HEK293 (cell line): ENCODE results near the gene FZD1.

Source experiments
- CTCF ChIA-PET: fragments of 350-600 bp; formaldehyde crosslinking; extraction: SDS; loops from one replicate; lab custom pipeline; 2021; ENCODE audit warnings: antibody characterized with exemption; lab: Yijun Ruan, JAX
- POLR2A ChIA-PET: fragments of 300-600 bp; formaldehyde crosslinking; extraction: SDS; loops from one replicate; lab custom pipeline; 2020; ENCODE audit warnings: antibody characterized with exemption, inconsistent platforms; lab: Yijun Ruan, JAX
- H3K27ac ChIP-seq: fragments of 200-500 bp; sonication (Bioruptor generic); 2 replicates; pipeline ENCODE4 v1.5.1; 2014; ENCODE audit warnings: low read depth, low read length, control low read depth, inconsistent platforms; ENCODE audit errors: extremely low read depth
- H3K36me3 ChIP-seq, 2 experiments: fragments of 200-500 bp in 1 of 2; sonication (Bioruptor generic) in 1 of 2; 1 replicate in 1 of 2; 2 replicates in 1 of 2; pipeline ENCODE4 v1.5.1; 2014 to 2017; ENCODE audit warnings: inconsistent platforms in 2 of 2, low read length in 2 of 2; ENCODE audit not compliant: control insufficient read depth in 2 of 2, insufficient read depth in 1 of 2
- H3K4me1 ChIP-seq: fragments of 200-500 bp; sonication (Bioruptor generic); 2 replicates; pipeline ENCODE4 v1.5.1; 2014; ENCODE audit warnings: mild to moderate bottlenecking, low read length, inconsistent platforms; ENCODE audit not compliant: control insufficient read depth, insufficient read depth
- H3K4me3 ChIP-seq: 2 replicates; pipeline ENCODE4 v1.5.1; 2011; ENCODE audit warnings: low read depth, mild to moderate bottlenecking, control low read depth, low read length, moderate library complexity
- H3K9me3 ChIP-seq: fragments of 200-500 bp; sonication (Bioruptor generic); 2 replicates; pipeline ENCODE4 v1.5.1; 2014; ENCODE audit warnings: low read depth, low read length, inconsistent platforms; ENCODE audit not compliant: control insufficient read depth, insufficient read depth
- HOXA7 ChIP-seq: sonication (generic); formaldehyde crosslinking; IDR thresholded peaks from 2 replicates; pipeline ENCODE4 v1.8.1; 2022; ENCODE audit warnings: missing genetic modification reagents, borderline replicate concordance
- HOXD13 ChIP-seq: sonication (generic); formaldehyde crosslinking; IDR thresholded peaks from 2 replicates; pipeline ENCODE4 v1.8.0; 2022; ENCODE audit warnings: missing genetic modification reagents, borderline replicate concordance
- OSR2 ChIP-seq: fragments of 450-650 bp; formaldehyde crosslinking; IDR thresholded peaks from 2 replicates; pipeline ENCODE4 v1.5.1; 2016; ENCODE audit warnings: missing biosample characterization, missing genetic modification characterization
- SP7 ChIP-seq: fragments of 450-650 bp; formaldehyde crosslinking; IDR thresholded peaks from 2 replicates; pipeline ENCODE4 v1.5.1; 2016; ENCODE audit warnings: missing biosample characterization, missing genetic modification characterization
- ZBTB48 ChIP-seq: fragments of 450-650 bp; formaldehyde crosslinking; IDR thresholded peaks from 2 replicates; pipeline ENCODE4 v1.5.1; 2016; ENCODE audit warnings: missing biosample characterization, missing genetic modification characterization
- ZEB2 ChIP-seq: fragments of 450-650 bp; formaldehyde crosslinking; IDR thresholded peaks from 2 replicates; pipeline ENCODE4 v1.5.1; 2016; ENCODE audit warnings: missing biosample characterization, missing genetic modification characterization
- ZNF114 ChIP-seq: fragments of 450-650 bp; formaldehyde crosslinking; IDR thresholded peaks from 2 replicates; pipeline ENCODE4 v1.5.0; 2017; ENCODE audit warnings: missing biosample characterization, missing genetic modification characterization
- ZNF223 ChIP-seq: fragments of 450-650 bp; formaldehyde crosslinking; IDR thresholded peaks from 2 replicates; pipeline ENCODE4 v1.5.1; 2016; ENCODE audit warnings: missing biosample characterization, missing genetic modification characterization
- ZNF266 ChIP-seq: fragments of 450-650 bp; formaldehyde crosslinking; IDR thresholded peaks from 2 replicates; pipeline ENCODE4 v1.5.1; 2016; ENCODE audit warnings: missing biosample characterization, missing genetic modification characterization, low read depth
- ZNF335 ChIP-seq: fragments of 450-650 bp; formaldehyde crosslinking; conservative IDR thresholded peaks from 2 replicates; pipeline ENCODE4 v1.5.1; 2016; ENCODE audit warnings: missing biosample characterization, missing genetic modification characterization
- ZNF629 ChIP-seq: fragments of 450-650 bp; formaldehyde crosslinking; IDR thresholded peaks from 2 replicates; pipeline ENCODE4 v1.5.1; 2017; ENCODE audit warnings: missing biosample characterization, missing genetic modification characterization
- ZNF792 ChIP-seq: fragments of 450-650 bp; formaldehyde crosslinking; IDR thresholded peaks from 2 replicates; pipeline ENCODE4 v1.5.1; 2016; ENCODE audit warnings: missing biosample characterization, missing genetic modification characterization
- TF ChIP-seq, protein P1 (sequence below): fragments of 450-650 bp; formaldehyde crosslinking; IDR thresholded peaks from 2 replicates; pipeline ENCODE4 v1.5.1; 2016; ENCODE audit warnings: missing biosample characterization, missing genetic modification characterization
- TF ChIP-seq, protein P2 (sequence below): fragments of 450-650 bp; formaldehyde crosslinking; IDR thresholded peaks from 2 replicates; pipeline ENCODE4 v1.5.1; 2017; ENCODE audit warnings: missing biosample characterization, missing genetic modification characterization
- TF ChIP-seq, protein P3 (sequence below): fragments of 450-650 bp; formaldehyde crosslinking; IDR thresholded peaks from 2 replicates; pipeline ENCODE4 v1.5.1; 2016; ENCODE audit warnings: missing biosample characterization, missing genetic modification characterization
- TF ChIP-seq, protein P4 (sequence below): fragments of 450-650 bp; formaldehyde crosslinking; IDR thresholded peaks from 2 replicates; pipeline ENCODE4 v1.5.1; 2016; ENCODE audit warnings: missing biosample characterization, missing genetic modification characterization

FZD1 gene

DNA sequence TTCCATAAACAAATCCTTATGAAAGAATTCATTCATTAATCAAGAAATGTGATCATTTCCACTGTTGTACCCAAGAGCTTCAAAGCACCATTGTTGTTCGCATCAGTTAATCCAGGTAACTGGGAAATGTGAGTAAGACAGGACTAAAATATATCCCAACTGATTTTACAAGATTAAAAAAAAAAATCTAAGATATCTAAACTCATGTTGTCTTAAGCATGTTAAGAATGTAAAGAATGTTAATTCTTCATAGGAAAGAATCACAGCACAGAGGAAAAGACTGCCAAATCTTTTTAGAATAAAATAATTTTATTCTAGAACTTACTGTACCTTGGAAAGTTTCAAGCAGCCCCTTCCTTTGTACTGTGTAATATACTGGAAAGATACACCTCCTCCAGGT lies 16.4 kb downstream of the FZD1 start (continued):
- TF ChIP-seq, protein P1, sequence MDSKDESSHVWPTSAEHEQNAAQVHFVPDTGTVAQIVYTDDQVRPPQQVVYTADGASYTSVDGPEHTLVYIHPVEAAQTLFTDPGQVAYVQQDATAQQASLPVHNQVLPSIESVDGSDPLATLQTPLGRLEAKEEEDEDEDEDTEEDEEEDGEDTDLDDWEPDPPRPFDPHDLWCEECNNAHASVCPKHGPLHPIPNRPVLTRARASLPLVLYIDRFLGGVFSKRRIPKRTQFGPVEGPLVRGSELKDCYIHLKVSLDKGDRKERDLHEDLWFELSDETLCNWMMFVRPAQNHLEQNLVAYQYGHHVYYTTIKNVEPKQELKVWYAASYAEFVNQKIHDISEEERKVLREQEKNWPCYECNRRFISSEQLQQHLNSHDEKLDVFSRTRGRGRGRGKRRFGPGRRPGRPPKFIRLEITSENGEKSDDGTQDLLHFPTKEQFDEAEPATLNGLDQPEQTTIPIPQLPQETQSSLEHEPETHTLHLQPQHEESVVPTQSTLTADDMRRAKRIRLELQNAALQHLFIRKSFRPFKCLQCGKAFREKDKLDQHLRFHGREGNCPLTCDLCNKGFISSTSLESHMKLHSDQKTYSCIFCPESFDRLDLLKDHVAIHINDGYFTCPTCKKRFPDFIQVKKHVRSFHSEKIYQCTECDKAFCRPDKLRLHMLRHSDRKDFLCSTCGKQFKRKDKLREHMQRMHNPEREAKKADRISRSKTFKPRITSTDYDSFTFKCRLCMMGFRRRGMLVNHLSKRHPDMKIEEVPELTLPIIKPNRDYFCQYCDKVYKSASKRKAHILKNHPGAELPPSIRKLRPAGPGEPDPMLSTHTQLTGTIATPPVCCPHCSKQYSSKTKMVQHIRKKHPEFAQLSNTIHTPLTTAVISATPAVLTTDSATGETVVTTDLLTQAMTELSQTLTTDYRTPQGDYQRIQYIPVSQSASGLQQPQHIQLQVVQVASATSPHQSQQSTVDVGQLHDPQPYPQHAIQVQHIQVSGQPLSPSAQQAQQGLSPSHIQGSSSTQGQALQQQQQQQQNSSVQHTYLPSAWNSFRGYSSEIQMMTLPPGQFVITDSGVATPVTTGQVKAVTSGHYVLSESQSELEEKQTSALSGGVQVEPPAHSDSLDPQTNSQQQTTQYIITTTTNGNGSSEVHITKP (tag by site-specific recombination): no peak
- no peak for TF ChIP-seq OSR2 (tag by site-specific recombination)
- TF ChIP-seq, all 188 proteins: peak for 0

DNA sequence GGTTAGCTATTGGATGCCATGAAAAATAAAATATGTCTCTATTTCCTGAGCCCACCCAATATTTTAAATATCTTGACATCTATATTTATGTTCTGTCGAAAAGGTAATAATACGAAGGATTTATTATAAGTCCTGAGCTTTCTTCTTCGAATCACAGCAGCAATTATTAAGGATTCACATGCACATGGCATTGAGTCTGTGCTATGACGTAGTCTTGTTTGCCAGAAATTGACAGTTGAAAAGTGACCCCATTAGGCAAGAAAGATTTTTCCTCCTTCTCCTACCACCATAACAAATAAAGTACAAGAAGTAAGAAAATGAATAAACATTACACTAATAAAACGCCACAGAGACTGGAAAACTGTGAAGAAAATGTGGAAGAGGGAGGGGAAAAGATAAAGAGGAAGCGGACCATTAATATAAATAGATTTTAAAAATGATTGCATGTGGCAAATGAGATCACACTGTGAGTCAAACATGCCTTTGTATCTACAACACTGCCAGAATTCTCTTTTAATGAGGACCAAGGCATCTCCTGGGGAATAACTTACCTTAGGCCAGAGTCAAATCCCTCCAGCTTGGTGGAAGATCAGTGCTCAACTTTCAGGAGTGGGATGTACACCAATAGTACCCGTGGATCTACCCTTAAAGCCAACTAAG lies 21.6 kb downstream of the FZD1 start:
- POLR2A ChIA-PET: no interaction called here
- TF ChIP-seq ZNF266 (tag by site-specific recombination): no peak
- TF ChIP-seq, protein P2, sequence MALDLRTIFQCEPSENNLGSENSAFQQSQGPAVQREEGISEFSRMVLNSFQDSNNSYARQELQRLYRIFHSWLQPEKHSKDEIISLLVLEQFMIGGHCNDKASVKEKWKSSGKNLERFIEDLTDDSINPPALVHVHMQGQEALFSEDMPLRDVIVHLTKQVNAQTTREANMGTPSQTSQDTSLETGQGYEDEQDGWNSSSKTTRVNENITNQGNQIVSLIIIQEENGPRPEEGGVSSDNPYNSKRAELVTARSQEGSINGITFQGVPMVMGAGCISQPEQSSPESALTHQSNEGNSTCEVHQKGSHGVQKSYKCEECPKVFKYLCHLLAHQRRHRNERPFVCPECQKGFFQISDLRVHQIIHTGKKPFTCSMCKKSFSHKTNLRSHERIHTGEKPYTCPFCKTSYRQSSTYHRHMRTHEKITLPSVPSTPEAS (tag by site-specific recombination): no peak
- TF ChIP-seq HOXD13 (CRISPR knock-in tag): no peak
- TF ChIP-seq, protein P3, sequence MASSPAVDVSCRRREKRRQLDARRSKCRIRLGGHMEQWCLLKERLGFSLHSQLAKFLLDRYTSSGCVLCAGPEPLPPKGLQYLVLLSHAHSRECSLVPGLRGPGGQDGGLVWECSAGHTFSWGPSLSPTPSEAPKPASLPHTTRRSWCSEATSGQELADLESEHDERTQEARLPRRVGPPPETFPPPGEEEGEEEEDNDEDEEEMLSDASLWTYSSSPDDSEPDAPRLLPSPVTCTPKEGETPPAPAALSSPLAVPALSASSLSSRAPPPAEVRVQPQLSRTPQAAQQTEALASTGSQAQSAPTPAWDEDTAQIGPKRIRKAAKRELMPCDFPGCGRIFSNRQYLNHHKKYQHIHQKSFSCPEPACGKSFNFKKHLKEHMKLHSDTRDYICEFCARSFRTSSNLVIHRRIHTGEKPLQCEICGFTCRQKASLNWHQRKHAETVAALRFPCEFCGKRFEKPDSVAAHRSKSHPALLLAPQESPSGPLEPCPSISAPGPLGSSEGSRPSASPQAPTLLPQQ (tag by site-specific recombination): no peak
- peak; percentile 38 for TF ChIP-seq ZNF335
- no peaks in the 10 kb centered on the region for H3K9me3 ChIP-seq
- H3K4me1 ChIP-seq: 0 out of 2 replicates have a peak, but pooled peaks cover 2% of the 10 kb centered on the region
- no peak overlapping the region for H3K4me3 ChIP-seq
- CTCF ChIA-PET: interaction anchor here (0.7 to 0.9 kb wide), 2 partner anchors 8 to 151 kb away, joined by 3 to 4 read pairs; no protein-coding TSS in a partner anchor
- no peaks in the 10 kb centered on the region for H3K36me3 ChIP-seq
- no peak overlapping the region for H3K27ac ChIP-seq

DNA sequence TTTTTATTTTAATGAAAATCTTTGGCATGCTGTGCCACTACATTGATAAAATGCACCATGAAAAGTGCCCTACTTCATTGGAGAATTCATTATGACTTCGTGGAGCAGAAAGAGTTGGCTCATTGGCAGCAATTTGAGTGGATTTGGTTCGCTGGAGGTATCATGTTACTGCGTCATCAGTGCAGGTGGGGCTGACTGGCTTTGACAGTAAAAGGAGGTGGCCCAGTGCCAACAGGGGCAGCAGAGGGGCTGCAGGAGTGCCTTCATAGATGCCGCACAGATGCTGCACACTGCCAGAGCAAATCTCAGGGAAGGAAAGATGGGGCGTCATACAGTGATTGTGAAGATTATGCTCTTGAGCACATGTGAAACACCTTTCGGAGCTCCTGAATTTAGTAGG lies 22.2 kb downstream of the FZD1 start:
- POLR2A ChIA-PET: no interaction called here
- peak; percentile 23; the same call in 1 of the 2 replicates for TF ChIP-seq ZNF335
- 0 out of 2 replicates have a peak, but pooled peaks have one; percentile 13 for TF ChIP-seq SP7 (tag by site-specific recombination)
- no peak for TF ChIP-seq ZBTB48 (tag by site-specific recombination)
- TF ChIP-seq HOXA7 (CRISPR knock-in tag): no peak
- TF ChIP-seq ZEB2 (tag by site-specific recombination): no peak
- TF ChIP-seq ZNF629 (tag by site-specific recombination): peak; percentile 52
- TF ChIP-seq, protein P4, sequence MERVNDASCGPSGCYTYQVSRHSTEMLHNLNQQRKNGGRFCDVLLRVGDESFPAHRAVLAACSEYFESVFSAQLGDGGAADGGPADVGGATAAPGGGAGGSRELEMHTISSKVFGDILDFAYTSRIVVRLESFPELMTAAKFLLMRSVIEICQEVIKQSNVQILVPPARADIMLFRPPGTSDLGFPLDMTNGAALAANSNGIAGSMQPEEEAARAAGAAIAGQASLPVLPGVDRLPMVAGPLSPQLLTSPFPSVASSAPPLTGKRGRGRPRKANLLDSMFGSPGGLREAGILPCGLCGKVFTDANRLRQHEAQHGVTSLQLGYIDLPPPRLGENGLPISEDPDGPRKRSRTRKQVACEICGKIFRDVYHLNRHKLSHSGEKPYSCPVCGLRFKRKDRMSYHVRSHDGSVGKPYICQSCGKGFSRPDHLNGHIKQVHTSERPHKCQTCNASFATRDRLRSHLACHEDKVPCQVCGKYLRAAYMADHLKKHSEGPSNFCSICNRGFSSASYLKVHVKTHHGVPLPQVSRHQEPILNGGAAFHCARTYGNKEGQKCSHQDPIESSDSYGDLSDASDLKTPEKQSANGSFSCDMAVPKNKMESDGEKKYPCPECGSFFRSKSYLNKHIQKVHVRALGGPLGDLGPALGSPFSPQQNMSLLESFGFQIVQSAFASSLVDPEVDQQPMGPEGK: no peak
- TF ChIP-seq ZNF114 (tag by site-specific recombination): no peak
- TF ChIP-seq ZNF223: no peak
- no peak for TF ChIP-seq ZNF792
- Histone ChIP-seq H3K27ac (no peak overlapping the region), H3K36me3 (no peaks in the 10 kb centered on the region), H3K4me1 (0 out of 2 replicates have a peak, but pooled peaks cover 2% of the 10 kb centered on the region), H3K4me3 (no peak overlapping the region), H3K9me3 (no peaks in the 10 kb centered on the region)
- CTCF ChIA-PET: no interaction called here
